PC-9 (cell line): ENCODE measurements around the gene PLXDC2. TPM values are rescaled to one million over a fixed set of nuclear protein-coding genes. Genes with fewer than 3 reads are reported as not detected.

Experiments used
- BruUV-seq: library from RNA; stranded (reverse); fragments of 400-500 nt; replicated peaks from 2 replicates; lab custom pipeline; 2021; lab: Mats Ljungman, UMichigan
- CTCF ChIA-PET: fragments of 300-600 bp; sonication (Branson Sonifier 250); formaldehyde crosslinking; loops from one replicate; lab custom pipeline; 2022; ENCODE audit warnings: antibody characterized with exemption; lab: Charles Lee
- POLR2A ChIA-PET: fragments of 300-600 bp; sonication (Branson Sonifier 250); formaldehyde crosslinking; loops from one replicate; lab custom pipeline; 2022; ENCODE audit warnings: antibody characterized with exemption; ENCODE audit not compliant: unreplicated experiment; lab: Charles Lee
- DNase-seq, 2 experiments: peaks; one replicate each; pipeline versions ENCODE4 v3.0.0 to v3.0.0-alpha.2; 2015 to 2022; ENCODE audit warnings: mixed read lengths in 1 of 2
- H2AFZ ChIP-seq: fragments of 200-600 bp; sonication (generic); 2 replicates; pipeline ENCODE4 v1.8.1; 2017; ENCODE audit warnings: antibody characterized with exemption
- H3F3A ChIP-seq: fragments of 200-600 bp; sonication (generic); 2 replicates; pipeline ENCODE4 v1.8.1; 2017; ENCODE audit warnings: antibody characterized with exemption, mild to moderate bottlenecking, low read depth; ENCODE audit not compliant: insufficient read depth
- H3K27ac ChIP-seq: fragments of 200-600 bp; sonication (generic); 2 replicates; pipeline ENCODE4 v1.6.1; 2016; ENCODE audit warnings: mixed run types
- H3K27me3 ChIP-seq: fragments of 200-600 bp; sonication (generic); 2 replicates; pipeline ENCODE4 v1.6.1; 2016; ENCODE audit warnings: low read depth, mixed run types; ENCODE audit not compliant: insufficient read depth
- H3K36me3 ChIP-seq: fragments of 200-600 bp; sonication (generic); 2 replicates; pipeline ENCODE4 v1.6.1; 2016; ENCODE audit warnings: low read depth, mixed run types
- H3K4me1 ChIP-seq: fragments of 200-600 bp; sonication (generic); replicated peaks from 2 replicates; pipeline ENCODE4 v1.6.1; 2016; ENCODE audit warnings: mixed run types; ENCODE audit not compliant: insufficient read depth
- H3K4me2 ChIP-seq: fragments of 200-600 bp; sonication (generic); 2 replicates; pipeline ENCODE4 v1.6.1; 2017; ENCODE audit warnings: mixed run types
- H3K4me3 ChIP-seq: fragments of 200-600 bp; sonication (generic); 2 replicates; pipeline ENCODE4 v1.6.1; 2016; ENCODE audit warnings: mixed run types
- H3K79me2 ChIP-seq: fragments of 200-600 bp; sonication (generic); 2 replicates; pipeline ENCODE4 v1.6.1; 2017; ENCODE audit warnings: low read depth, mixed run types
- H3K9me2 ChIP-seq: fragments of 200-600 bp; sonication (generic); 2 replicates; pipeline ENCODE4 v1.8.1; 2017; ENCODE audit warnings: mild to moderate bottlenecking; ENCODE audit not compliant: insufficient read depth
- H3K9me3 ChIP-seq: fragments of 200-600 bp; sonication (generic); 2 replicates; pipeline ENCODE4 v1.8.1; 2016; ENCODE audit warnings: low read depth; ENCODE audit not compliant: insufficient read depth
- H4K20me1 ChIP-seq: fragments of 200-600 bp; sonication (generic); 2 replicates; pipeline ENCODE4 v1.8.1; 2017; ENCODE audit not compliant: insufficient read depth
- CTCF ChIP-seq: fragments of 200-600 bp; sonication (generic); conservative IDR thresholded peaks from 2 replicates; pipeline ENCODE4 v1.6.1; 2017; ENCODE audit warnings: mixed run types, antibody characterized with exemption, mild to moderate bottlenecking, moderate library complexity
- EZH2 ChIP-seq: fragments of 200-600 bp; sonication (generic); IDR thresholded peaks from 2 replicates; pipeline ENCODE4 v1.8.0; 2017; ENCODE audit warnings: antibody characterized with exemption, low read depth
- intact Hi-C: fragments of 100-400 bp; cut with micrococcal nuclease; formaldehyde crosslinking; loops from one replicate; pipeline ENCODE4 v1.10.0; 2022; ENCODE audit not compliant: unreplicated experiment
- total RNA-seq: library from RNA; stranded (reverse); gene quantifications from 2 replicates; pipeline ENCODE4 v1.2.3, GENCODE V29; 2021

The PLXDC2 gene
- total RNA-seq, 1 experiment from 2014 or later: not detected

DNA sequence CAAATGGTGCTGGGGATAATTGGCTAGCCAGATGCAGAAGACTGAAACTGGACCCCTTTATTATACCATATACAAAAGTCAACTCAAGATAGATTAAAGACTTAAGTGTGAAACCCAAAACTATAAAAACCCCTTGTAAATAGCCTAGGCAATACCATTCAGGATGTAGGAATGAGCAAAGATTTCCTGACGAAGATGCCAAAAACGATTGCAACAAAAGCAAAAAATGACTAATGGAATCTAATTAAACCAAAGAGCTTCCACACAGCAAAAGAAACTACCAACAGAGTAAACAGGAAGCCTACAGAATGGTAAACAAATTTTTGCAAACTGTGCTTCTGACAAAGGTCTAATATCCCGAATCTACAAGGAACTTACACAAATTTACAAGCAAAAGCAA is 30.9 kb upstream of the PLXDC2 start:
- POLR2A ChIA-PET: no interaction called here
- H3K4me1 ChIP-seq: no peaks in the 10 kb centered on the region

GRCh38 chr10:19788075-19788686 is 28.1 kb upstream of the PLXDC2 start:
- Histone ChIP-seq H3K36me3 (no peaks in the 10 kb centered on the region), H4K20me1 (no peaks in the 10 kb centered on the region), H3F3A (no peaks in the 10 kb centered on the region), H2AFZ (no peak overlapping the region), H3K27ac (no peak overlapping the region), H3K27me3 (no peaks in the 10 kb centered on the region), H3K4me3 (no peak overlapping the region), H3K9me2 (no peaks in the 10 kb centered on the region), H3K4me1 (no peaks in the 10 kb centered on the region), H3K9me3 (no peaks in the 10 kb centered on the region), H3K4me2 (no peak overlapping the region), H3K79me2 (no peaks in the 10 kb centered on the region)
- CTCF ChIA-PET: no interaction called here
- DNase-seq: no peak
- no TSS peak for BruUV-seq
- TF ChIP-seq EZH2 (no peak), CTCF (peak; percentile 75)
- POLR2A ChIA-PET: no interaction called here
- intact Hi-C loops: no loop called here

More for the DNA sequence above, 30.9 kb upstream of the PLXDC2 start:
- no peak for DNase-seq
- no peak overlapping the region for H3K4me3 ChIP-seq
- no peaks in the 10 kb centered on the region for H3F3A ChIP-seq
- no peak overlapping the region for H3K27ac ChIP-seq
- H3K4me2 ChIP-seq: no peak overlapping the region
- CTCF ChIA-PET: no interaction called here
- H3K36me3 ChIP-seq: no peaks in the 10 kb centered on the region
- no peak overlapping the region for H2AFZ ChIP-seq
- BruUV-seq: no TSS peak
- intact Hi-C loops: no loop called here
- no peaks in the 10 kb centered on the region for H3K27me3 ChIP-seq
- H3K79me2 ChIP-seq: no peaks in the 10 kb centered on the region
- H3K9me2 ChIP-seq: no peaks in the 10 kb centered on the region
- TF ChIP-seq EZH2 (no peak), CTCF (no peak)
- no peaks in the 10 kb centered on the region for H3K9me3 ChIP-seq
- H4K20me1 ChIP-seq: no peaks in the 10 kb centered on the region

DNA sequence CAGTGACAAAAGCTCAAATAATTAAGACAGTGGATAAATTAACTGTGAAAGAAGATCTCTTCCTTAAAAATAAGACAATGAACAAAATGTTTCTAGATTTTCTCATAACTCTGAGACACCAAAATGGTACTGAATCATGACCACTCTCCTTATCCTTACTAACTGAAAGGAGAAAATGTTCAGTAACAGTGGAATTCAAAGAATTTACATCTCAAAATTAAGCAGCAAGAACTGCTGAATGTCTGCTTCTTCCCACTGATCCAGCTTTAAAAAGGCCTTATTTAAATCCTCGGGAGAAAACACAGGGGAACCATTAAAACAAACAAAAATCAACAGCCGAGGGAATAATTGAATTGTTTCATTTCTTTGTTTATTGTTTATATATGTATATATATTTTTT is 27.3 kb upstream of the PLXDC2 start:
- Histone ChIP-seq H3K9me2 (no peaks in the 10 kb centered on the region), H3K27ac (no peak overlapping the region), H3F3A (no peaks in the 10 kb centered on the region), H3K4me1 (no peaks in the 10 kb centered on the region), H4K20me1 (no peaks in the 10 kb centered on the region), H3K79me2 (no peaks in the 10 kb centered on the region), H3K4me2 (no peak overlapping the region), H2AFZ (no peak overlapping the region), H3K36me3 (no peaks in the 10 kb centered on the region), H3K9me3 (no peaks in the 10 kb centered on the region), H3K27me3 (no peaks in the 10 kb centered on the region), H3K4me3 (no peak overlapping the region)
- CTCF ChIA-PET: no interaction called here
- no peak for DNase-seq
- POLR2A ChIA-PET: no interaction called here
- TF ChIP-seq EZH2 (no peak), CTCF (no peak)
- intact Hi-C loops: no loop called here
- no TSS peak for BruUV-seq
